MM.1S (cell line): ENCODE measurements around the gene FBLIM1.
A peak's percentile ranks its signal among the peaks of the same experiment; 100 is the strongest.

ENCODE experiments used
- DNase-seq: peaks from one replicate; pipeline ENCODE4 v3.0.0-alpha.2; 2015
- H2AFZ ChIP-seq: fragments of 300-600 bp; sonication (generic); 2 replicates; pipeline ENCODE4 v1.6.0; 2016; ENCODE audit warnings: antibody characterized with exemption, low read length
- H3F3A ChIP-seq: fragments of 300-600 bp; sonication (generic); 2 replicates; pipeline ENCODE4 v1.6.1; 2016; ENCODE audit warnings: mild to moderate bottlenecking, antibody characterized with exemption, low read length, moderate library complexity, mixed read lengths; ENCODE audit not compliant: insufficient read depth
- H3K27ac ChIP-seq: fragments of 300-600 bp; sonication (generic); 2 replicates; pipeline ENCODE4 v1.5.1; 2016; ENCODE audit warnings: mild to moderate bottlenecking, low read length
- H3K27me3 ChIP-seq: fragments of 300-600 bp; sonication (generic); replicated peaks from 2 replicates; pipeline ENCODE4 v1.6.0; 2016; ENCODE audit warnings: low read length; ENCODE audit not compliant: insufficient read depth
- H3K36me3 ChIP-seq: fragments of 300-600 bp; sonication (generic); replicated peaks from 2 replicates; pipeline ENCODE4 v1.6.1; 2016; ENCODE audit warnings: mild to moderate bottlenecking, low read length, mixed read lengths; ENCODE audit not compliant: insufficient read depth
- H3K4me1 ChIP-seq: fragments of 300-600 bp; sonication (generic); 2 replicates; pipeline ENCODE4 v1.6.1; 2016; ENCODE audit warnings: low read length, mixed read lengths
- H3K4me2 ChIP-seq: fragments of 300-600 bp; sonication (generic); 2 replicates; pipeline ENCODE4 v1.6.0; 2016; ENCODE audit warnings: low read depth, low read length
- H3K4me3 ChIP-seq: fragments of 300-600 bp; sonication (generic); 2 replicates; pipeline ENCODE4 v1.5.1; 2016; ENCODE audit warnings: low read length, mixed read lengths
- H3K79me2 ChIP-seq: fragments of 300-600 bp; sonication (generic); 2 replicates; pipeline ENCODE4 v1.6.1; 2016; ENCODE audit warnings: mixed run types, low read length, mixed read lengths
- H3K9ac ChIP-seq: fragments of 300-600 bp; sonication (generic); 2 replicates; pipeline ENCODE4 v1.6.1; 2016; ENCODE audit warnings: low read length, mixed read lengths
- H3K9me2 ChIP-seq: fragments of 300-600 bp; sonication (generic); replicated peaks from 2 replicates; pipeline ENCODE4 v1.6.1; 2016; ENCODE audit warnings: mild to moderate bottlenecking, low read length, mixed read lengths; ENCODE audit not compliant: insufficient read depth
- H3K9me3 ChIP-seq: fragments of 300-600 bp; sonication (generic); replicated peaks from 2 replicates; pipeline ENCODE4 v1.6.1; 2016; ENCODE audit warnings: mild to moderate bottlenecking, low read length, mixed read lengths; ENCODE audit not compliant: insufficient read depth
- H4K20me1 ChIP-seq: fragments of 300-600 bp; sonication (generic); 2 replicates; pipeline ENCODE4 v1.6.1; 2016; ENCODE audit warnings: mild to moderate bottlenecking, low read length, moderate library complexity, mixed read lengths; ENCODE audit not compliant: insufficient read depth
- EZH2 ChIP-seq: fragments of 300-600 bp; sonication (generic); optimal IDR thresholded peaks from 2 replicates; pipeline ENCODE3; 2017; ENCODE audit warnings: low read depth, mild to moderate bottlenecking, antibody characterized with exemption, low read length, mixed read lengths
- EZH2phosphoT487 ChIP-seq: fragments of 300-600 bp; sonication (generic); IDR thresholded peaks from 2 replicates; pipeline ENCODE4 v1.6.1; 2018; ENCODE audit warnings: antibody characterized with exemption, low read length
- TF ChIP-seq, protein P1 (sequence below): fragments of 300-600 bp; sonication (generic); IDR thresholded peaks from 2 replicates; pipeline ENCODE4 v1.5.1; 2016; ENCODE audit warnings: antibody characterized with exemption, low read length, mixed read lengths

Gene FBLIM1

GRCh38 chr1:15739745-15740144 lies 18.9 kb upstream of the FBLIM1 start:
- Histone ChIP-seq H2AFZ (no peak overlapping the region), H3K36me3 (no peaks in the 10 kb centered on the region), H3K79me2 (no peaks in the 10 kb centered on the region), H3K9ac (no peak overlapping the region), H3K9me3 (no peaks in the 10 kb centered on the region), H3K27me3 (no peaks in the 10 kb centered on the region), H3F3A (no peaks in the 10 kb centered on the region), H3K9me2 (no peaks in the 10 kb centered on the region), H4K20me1 (no peaks in the 10 kb centered on the region), H3K27ac (no peak overlapping the region), H3K4me2 (no peak overlapping the region), H3K4me3 (no peak overlapping the region), H3K4me1 (no peaks in the 10 kb centered on the region)
- DNase-seq, result no peak
- no peak for TF ChIP-seq EZH2phosphoT487

DNA sequence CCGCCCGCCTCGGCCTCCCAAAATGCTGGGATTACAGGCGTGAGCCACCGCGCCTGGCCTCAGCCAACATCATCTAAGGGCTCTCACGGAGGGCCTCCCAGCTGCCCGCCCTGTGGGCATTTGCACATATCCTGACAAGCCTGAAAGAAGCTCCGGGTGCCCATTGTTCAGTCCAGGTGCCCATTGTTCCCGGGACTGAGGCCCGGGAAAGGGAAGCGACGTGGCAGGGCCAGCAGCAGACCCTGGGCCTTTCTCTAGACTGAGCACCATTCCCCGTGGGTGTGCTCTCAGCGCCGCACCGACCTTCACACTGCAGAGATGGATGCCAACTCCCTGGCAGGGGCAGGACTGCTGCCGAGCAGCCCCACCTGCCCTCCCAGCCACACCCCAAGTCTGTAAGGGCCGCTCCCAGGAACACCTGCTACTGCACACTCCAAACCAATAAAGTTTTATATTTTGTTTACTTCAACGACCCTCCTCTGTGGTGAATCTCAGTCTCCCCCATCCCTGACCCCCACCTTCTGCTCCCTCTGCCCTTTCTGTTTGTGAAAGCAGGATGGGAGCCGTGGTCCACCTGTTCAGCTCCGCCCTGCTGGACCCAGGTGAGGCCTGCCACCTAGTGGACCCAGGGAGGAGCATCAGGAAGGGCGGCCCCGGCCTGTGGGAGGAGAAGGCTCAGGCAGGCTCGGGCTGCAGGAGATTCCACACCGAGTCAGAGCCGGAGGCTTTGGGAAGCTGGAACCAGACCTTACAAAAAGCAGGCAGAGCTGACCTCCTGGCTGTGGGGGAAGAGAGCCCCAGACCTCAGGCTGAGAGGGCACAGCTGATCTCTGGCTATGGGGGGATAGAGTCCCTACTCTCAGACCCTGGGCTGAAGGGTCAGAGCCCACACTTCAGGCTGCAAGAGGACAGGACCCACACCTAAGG lies 17.4 kb upstream of the FBLIM1 start:
- H3K4me2 ChIP-seq, result peak overlapping the region; percentile 19; the same call in 1 of the 2 replicates
- H3K9ac ChIP-seq, result no peak overlapping the region
- 0 out of 2 replicates have a peak overlapping the region, but pooled peaks have one; percentile 28 for H2AFZ ChIP-seq
- TF ChIP-seq EZH2 (no peak), EZH2phosphoT487 (no peak)
- TF ChIP-seq, protein P1, sequence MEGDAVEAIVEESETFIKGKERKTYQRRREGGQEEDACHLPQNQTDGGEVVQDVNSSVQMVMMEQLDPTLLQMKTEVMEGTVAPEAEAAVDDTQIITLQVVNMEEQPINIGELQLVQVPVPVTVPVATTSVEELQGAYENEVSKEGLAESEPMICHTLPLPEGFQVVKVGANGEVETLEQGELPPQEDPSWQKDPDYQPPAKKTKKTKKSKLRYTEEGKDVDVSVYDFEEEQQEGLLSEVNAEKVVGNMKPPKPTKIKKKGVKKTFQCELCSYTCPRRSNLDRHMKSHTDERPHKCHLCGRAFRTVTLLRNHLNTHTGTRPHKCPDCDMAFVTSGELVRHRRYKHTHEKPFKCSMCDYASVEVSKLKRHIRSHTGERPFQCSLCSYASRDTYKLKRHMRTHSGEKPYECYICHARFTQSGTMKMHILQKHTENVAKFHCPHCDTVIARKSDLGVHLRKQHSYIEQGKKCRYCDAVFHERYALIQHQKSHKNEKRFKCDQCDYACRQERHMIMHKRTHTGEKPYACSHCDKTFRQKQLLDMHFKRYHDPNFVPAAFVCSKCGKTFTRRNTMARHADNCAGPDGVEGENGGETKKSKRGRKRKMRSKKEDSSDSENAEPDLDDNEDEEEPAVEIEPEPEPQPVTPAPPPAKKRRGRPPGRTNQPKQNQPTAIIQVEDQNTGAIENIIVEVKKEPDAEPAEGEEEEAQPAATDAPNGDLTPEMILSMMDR, result peak; percentile 94
- no peaks in the 10 kb centered on the region for H4K20me1 ChIP-seq
- no peaks in the 10 kb centered on the region for H3K9me2 ChIP-seq
- no peak overlapping the region for H3K27ac ChIP-seq
- no peak overlapping the region for H3K4me3 ChIP-seq
- H3K4me1 ChIP-seq, result no peaks in the 10 kb centered on the region; the same call in 1 of the 2 replicates
- H3K9me3 ChIP-seq, result no peaks in the 10 kb centered on the region
- H3K36me3 ChIP-seq, result no peaks in the 10 kb centered on the region
- H3K27me3 ChIP-seq, result no peaks in the 10 kb centered on the region
- H3F3A ChIP-seq, result no peaks in the 10 kb centered on the region
- DNase-seq, result peak; percentile 72
- no peaks in the 10 kb centered on the region for H3K79me2 ChIP-seq

DNA sequence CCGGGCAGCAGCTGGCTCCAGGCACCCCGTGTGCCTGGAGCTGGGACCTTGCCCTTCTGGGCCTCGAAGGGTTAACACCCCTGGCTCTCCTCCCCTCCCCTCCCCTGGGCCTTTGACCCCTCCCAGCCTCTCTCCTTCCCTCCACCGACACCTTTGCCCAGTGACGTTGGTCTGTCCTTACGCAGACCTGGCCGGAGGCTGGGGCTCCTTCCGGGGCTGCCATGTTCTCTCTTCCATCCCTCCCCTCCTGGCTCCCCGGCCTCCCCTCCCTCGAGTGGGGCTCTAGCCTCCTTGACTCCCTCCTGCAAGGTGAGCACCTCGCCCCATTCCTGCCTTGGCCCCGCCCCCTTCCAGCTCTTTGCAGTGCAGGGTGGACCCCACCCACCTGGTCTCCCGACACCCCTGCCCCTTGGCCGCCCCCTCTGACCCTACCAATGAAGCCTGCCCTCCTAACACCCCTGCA lies 16.2 kb upstream of the FBLIM1 start, which contains the start of gene TMEM82:
Gene TMEM82, plus strand, starts transcription at position 161 of the 463 bp plus-strand sequence. Its CDS starts 61 bp downstream, at position 222.
- no peaks in the 10 kb centered on the region for H3K36me3 ChIP-seq
- TF ChIP-seq EZH2phosphoT487, result no peak
- no peak for TF ChIP-seq EZH2
- TF ChIP-seq, protein P1, result no peak
- no peaks in the 10 kb centered on the region for H3K9me2 ChIP-seq
- no peak within 1 kb of the TSS for H3K4me3 ChIP-seq
- 0 out of 2 replicates have a peak within 1 kb of the TSS, but pooled peaks have one; percentile 28 for H2AFZ ChIP-seq
- H4K20me1 ChIP-seq, result no peaks in the 10 kb centered on the region
- no peak for DNase-seq
- H3F3A ChIP-seq, result no peaks in the 10 kb centered on the region
- no peaks in the 10 kb centered on the region for H3K9me3 ChIP-seq
- H3K27ac ChIP-seq, result no peak within 1 kb of the TSS
- H3K4me1 ChIP-seq, result peaks cover 6% of the 10 kb centered on the region
- H3K79me2 ChIP-seq, result no peaks in the 10 kb centered on the region
- peak within 1 kb of the TSS; percentile 19; the same call in 1 of the 2 replicates for H3K4me2 ChIP-seq
- no peak within 1 kb of the TSS for H3K9ac ChIP-seq
- no peaks in the 10 kb centered on the region for H3K27me3 ChIP-seq
